Lung (tissue), 12 donors: ENCODE results near the gene INTS7. TPM values are rescaled to one million over a fixed set of nuclear protein-coding genes. Genes with fewer than 3 reads are reported as not detected.

Experiments
- ATAC-seq: fragments of 200-7000 bp; cut with Tn5 transposase; one replicate; pipeline ENCODE4 v1.9.1; 2020; ENCODE audit warnings: moderate number of reproducible peaks; ENCODE audit not compliant: insufficient read depth, low FRiP score
- DNase-seq, 3 donors: peaks; one replicate each; pipeline ENCODE4 v3.0.0-alpha.2; 2013 to 2017
- H3K27ac ChIP-seq, 2 donors: one replicate each; pipeline ENCODE4 v1.5.1; 2013; ENCODE audit warnings: mild to moderate bottlenecking in 2 of 2, moderate library complexity in 2 of 2, control low read depth in 1 of 2, inconsistent platforms in 1 of 2, low read depth in 1 of 2, low read length in 1 of 2
- H3K27me3 ChIP-seq, 3 donors: one replicate each; pipeline ENCODE4 v1.5.1; 2013; ENCODE audit warnings: low read length in 2 of 3; ENCODE audit not compliant: control insufficient read depth in 3 of 3, insufficient read depth in 3 of 3
- H3K36me3 ChIP-seq, 4 donors: one replicate each; pipeline ENCODE4 v1.5.1; 2013; ENCODE audit warnings: low read length in 4 of 4, mild to moderate bottlenecking in 1 of 4, moderate library complexity in 1 of 4; ENCODE audit not compliant: control insufficient read depth in 4 of 4, insufficient read depth in 4 of 4
- H3K4me1 ChIP-seq, 5 donors: one replicate each; pipeline ENCODE4 v1.5.1; 2013; ENCODE audit warnings: low read length in 5 of 5, mild to moderate bottlenecking in 2 of 5, moderate library complexity in 1 of 5; ENCODE audit not compliant: control insufficient read depth in 5 of 5, insufficient read depth in 5 of 5
- H3K4me3 ChIP-seq: one replicate; pipeline ENCODE4 v1.5.1; 2013; ENCODE audit warnings: mild to moderate bottlenecking, control low read depth, moderate library complexity
- H3K9ac ChIP-seq, 2 donors: one replicate each; pipeline ENCODE4 v1.5.1; 2013; ENCODE audit warnings: low read length in 2 of 2, control low read depth in 1 of 2; ENCODE audit not compliant: insufficient read depth in 1 of 2
- H3K9me3 ChIP-seq, 4 donors: one replicate each; pipeline ENCODE4 v1.5.1; 2013; ENCODE audit warnings: low read length in 3 of 4, mild to moderate bottlenecking in 1 of 4, moderate library complexity in 1 of 4; ENCODE audit not compliant: control insufficient read depth in 4 of 4, insufficient read depth in 3 of 4
- CTCF ChIP-seq: IDR thresholded peaks from 2 replicates; pipeline ENCODE4 v1.5.1; 2012; ENCODE audit warnings: mild to moderate bottlenecking; ENCODE audit errors: control extremely low read depth, extremely low read depth
- WGBS, 2 donors: extraction: QIAGEN DNeasy Blood & Tissue Kit; methylation state at CpG; one replicate each; pipeline ENCODE4 v1.1.7; 2013; 5-methylcytosine and 5-hydroxymethylcytosine counted together
- polyA plus RNA-seq, 2 donors: library from polyadenylated mRNA; stranded (reverse); fragments of 200-250 nt; gene quantifications; one replicate each; pipeline ENCODE4 v1.2.1, GENCODE V29; 2013
- total RNA-seq, 2 donors: library from RNA; depleted of rRNA in 1 of 2; stranded (reverse); fragments of >200 nt in 1 of 2; gene quantifications; one replicate each; pipeline ENCODE4 v1.2.1, GENCODE V29; 2014 to 2021
- donor health status: control.
- donor health status: control.
- donor health status: Bipolar disorder and iron deficiency.
- donor health status: healthy.
- donor health status: DM: yes; HTN: yes; CAD: no.

Gene INTS7
- total and polyA plus RNA-seq, 4 donors = 6.4 to 18.9 (median 11.8) TPM

GRCh38 chr1:211924256-211924655, 111.1 kb downstream of the INTS7 start:
- no peak for DNase-seq
- ATAC-seq = no peak
- Histone ChIP-seq H3K36me3 (no peaks in the 10 kb centered on the region), H3K4me3 (no peak overlapping the region), H3K9ac (no peak overlapping the region), H3K4me1 (peaks cover 0 to 4% (median 0%) of the 10 kb centered on the region in 5 donors), H3K9me3 (no peaks in the 10 kb centered on the region), H3K27me3 (peaks cover 0 to 30% (median 0%) of the 10 kb centered on the region in 3 donors), H3K27ac (no peak overlapping the region)
- WGBS, 2 donors = 86 to 92% methylated on average over 10 of the region's 10 CpGs
- TF ChIP-seq CTCF = no peak

- Histone ChIP-seq H3K4me1 (no peaks in the 10 kb centered on the region), H3K4me3 (no peak overlapping the region), H3K9me3 (no peaks in the 10 kb centered on the region), H3K27me3 (peaks cover 0 to 30% (median 0%) of the 10 kb centered on the region in 3 donors), H3K36me3 (no peaks in the 10 kb centered on the region), H3K27ac (no peak overlapping the region), H3K9ac (no peak overlapping the region)
- DNase-seq (no peak), ATAC-seq (no peak)
- no peak for TF ChIP-seq CTCF
- 82 to 92% methylated on average over 5 of the region's 5 CpGs for WGBS, 2 donors
Observed at GRCh38 chr1:211923095-211923494, 112.3 kb downstream of the INTS7 start.

GRCh38 chr1:211921579-211922095, 113.7 kb downstream of the INTS7 start:
- no peak overlapping the region for H3K27ac ChIP-seq
- ATAC-seq (no peak), DNase-seq (no peak)
- no peak for TF ChIP-seq CTCF
- 89 to 93% methylated on average over 9 of the region's 9 CpGs for WGBS, 2 donors
- peaks cover 0 to 28% (median 0%) of the 10 kb centered on the region in 3 donors for H3K27me3 ChIP-seq
- no peaks in the 10 kb centered on the region for H3K4me1 ChIP-seq
- no peaks in the 10 kb centered on the region for H3K36me3 ChIP-seq
- no peaks in the 10 kb centered on the region for H3K9me3 ChIP-seq
- no peak overlapping the region for H3K4me3 ChIP-seq
- H3K9ac ChIP-seq = no peak overlapping the region
